ENCODE results near the gene SDC3. TPM values are rescaled to one million over a fixed set of nuclear protein-coding genes. Genes with fewer than 3 reads are reported as not detected.
"Not testable (repeated sequence)": the region's sequence is repeated elsewhere in the genome, so short reads cannot be mapped to it uniquely, and the experiment has no call there.

The SDC3 gene
- total RNA-seq, 1 experiment from 2014 or later = 0.04 TPM

- H3K4me1 ChIP-seq (ENCODE audit: low read length); H2AFZ ChIP-seq (ENCODE audit: low read length); H3K27ac ChIP-seq (ENCODE audit: low read length); H4K20me1 ChIP-seq (ENCODE audit: insufficient read depth, low read depth, low read length); H3K79me2 ChIP-seq (ENCODE audit: low read length); H3K27me3 ChIP-seq (ENCODE audit: low read length); H3K36me3 ChIP-seq (ENCODE audit: insufficient read depth, low read length); H3K9me2 ChIP-seq (replicated peaks; ENCODE audit: insufficient read depth, low read length); H3K4me3 ChIP-seq (ENCODE audit: low read length); H3K9me3 ChIP-seq (ENCODE audit: low read length); DNase-seq; H3K4me2 ChIP-seq (ENCODE audit: low read depth, low read length, poor library complexity, severe bottlenecking); H3K9ac ChIP-seq (ENCODE audit: low read length): not testable (repeated sequence)
Measured at GRCh38 chr1:30868057-30868456, 40.5 kb downstream of the SDC3 start.

- no peaks in the 10 kb centered on the region for H3K9me2 ChIP-seq (replicated peaks; ENCODE audit: insufficient read depth, low read length)
- no peak overlapping the region for H3K4me3 ChIP-seq (ENCODE audit: low read length)
- no peak overlapping the region for H3K9ac ChIP-seq (ENCODE audit: low read length)
- DNase-seq = no peak
- no peaks in the 10 kb centered on the region for H3K27me3 ChIP-seq (ENCODE audit: low read length)
- H2AFZ ChIP-seq (ENCODE audit: low read length) = no peak overlapping the region
- H3K36me3 ChIP-seq (ENCODE audit: insufficient read depth, low read length) = no peaks in the 10 kb centered on the region
- no peaks in the 10 kb centered on the region for H3K4me1 ChIP-seq (ENCODE audit: low read length)
- H4K20me1 ChIP-seq (ENCODE audit: insufficient read depth, low read depth, low read length) = no peaks in the 10 kb centered on the region
- H3K79me2 ChIP-seq (ENCODE audit: low read length) = no peaks in the 10 kb centered on the region
- no peak overlapping the region for H3K27ac ChIP-seq (ENCODE audit: low read length)
- no peaks in the 10 kb centered on the region for H3K9me3 ChIP-seq (ENCODE audit: low read length)
- no peak overlapping the region for H3K4me2 ChIP-seq (ENCODE audit: low read depth, low read length, poor library complexity, severe bottlenecking)
Measured at GRCh38 chr1:30867537-30867936, 41.0 kb downstream of the SDC3 start.

GRCh38 chr1:30866594-30866993, 42.0 kb downstream of the SDC3 start:
- Histone ChIP-seq H3K27ac (ENCODE audit: low read length) (no peak overlapping the region), H3K9me2 (replicated peaks; ENCODE audit: insufficient read depth, low read length) (no peaks in the 10 kb centered on the region), H3K79me2 (ENCODE audit: low read length) (no peaks in the 10 kb centered on the region), H3K27me3 (ENCODE audit: low read length) (no peaks in the 10 kb centered on the region), H2AFZ (ENCODE audit: low read length) (no peak overlapping the region), H3K4me3 (ENCODE audit: low read length) (no peak overlapping the region), H3K9ac (ENCODE audit: low read length) (no peak overlapping the region), H3K36me3 (ENCODE audit: insufficient read depth, low read length) (no peaks in the 10 kb centered on the region), H4K20me1 (ENCODE audit: insufficient read depth, low read depth, low read length) (no peaks in the 10 kb centered on the region), H3K9me3 (ENCODE audit: low read length) (no peaks in the 10 kb centered on the region), H3K4me2 (ENCODE audit: low read depth, low read length, poor library complexity, severe bottlenecking) (no peak overlapping the region), H3K4me1 (ENCODE audit: low read length) (no peaks in the 10 kb centered on the region)
- DNase-seq = no peak

GRCh38 chr1:30864681-30865080, 43.9 kb downstream of the SDC3 start:
- no peak overlapping the region for H3K4me2 ChIP-seq (ENCODE audit: low read depth, low read length, poor library complexity, severe bottlenecking)
- no peaks in the 10 kb centered on the region for H4K20me1 ChIP-seq (ENCODE audit: insufficient read depth, low read depth, low read length)
- no peak overlapping the region for H3K4me3 ChIP-seq (ENCODE audit: low read length)
- H3K4me1 ChIP-seq (ENCODE audit: low read length) = no peaks in the 10 kb centered on the region
- H3K27ac ChIP-seq (ENCODE audit: low read length) = no peak overlapping the region
- DNase-seq = no peak
- no peaks in the 10 kb centered on the region for H3K27me3 ChIP-seq (ENCODE audit: low read length)
- no peak overlapping the region for H2AFZ ChIP-seq (ENCODE audit: low read length)
- no peaks in the 10 kb centered on the region for H3K79me2 ChIP-seq (ENCODE audit: low read length)
- no peaks in the 10 kb centered on the region for H3K36me3 ChIP-seq (ENCODE audit: insufficient read depth, low read length)
- no peaks in the 10 kb centered on the region for H3K9me3 ChIP-seq (ENCODE audit: low read length)
- no peak overlapping the region for H3K9ac ChIP-seq (ENCODE audit: low read length)
- no peaks in the 10 kb centered on the region for H3K9me2 ChIP-seq (replicated peaks; ENCODE audit: insufficient read depth, low read length)

GRCh38 chr1:30863858-30864604, 44.5 kb downstream of the SDC3 start:
- Histone ChIP-seq H3K27me3 (ENCODE audit: low read length) (no peaks in the 10 kb centered on the region), H3K27ac (ENCODE audit: low read length) (no peak overlapping the region), H2AFZ (ENCODE audit: low read length) (no peak overlapping the region), H4K20me1 (ENCODE audit: insufficient read depth, low read depth, low read length) (no peaks in the 10 kb centered on the region), H3K4me2 (ENCODE audit: low read depth, low read length, poor library complexity, severe bottlenecking) (no peak overlapping the region), H3K9me3 (ENCODE audit: low read length) (no peaks in the 10 kb centered on the region), H3K4me3 (ENCODE audit: low read length) (no peak overlapping the region), H3K36me3 (ENCODE audit: insufficient read depth, low read length) (no peaks in the 10 kb centered on the region), H3K79me2 (ENCODE audit: low read length) (no peaks in the 10 kb centered on the region), H3K4me1 (ENCODE audit: low read length) (no peaks in the 10 kb centered on the region), H3K9me2 (replicated peaks; ENCODE audit: insufficient read depth, low read length) (no peaks in the 10 kb centered on the region), H3K9ac (ENCODE audit: low read length) (no peak overlapping the region)
- DNase-seq = no peak

DNA sequence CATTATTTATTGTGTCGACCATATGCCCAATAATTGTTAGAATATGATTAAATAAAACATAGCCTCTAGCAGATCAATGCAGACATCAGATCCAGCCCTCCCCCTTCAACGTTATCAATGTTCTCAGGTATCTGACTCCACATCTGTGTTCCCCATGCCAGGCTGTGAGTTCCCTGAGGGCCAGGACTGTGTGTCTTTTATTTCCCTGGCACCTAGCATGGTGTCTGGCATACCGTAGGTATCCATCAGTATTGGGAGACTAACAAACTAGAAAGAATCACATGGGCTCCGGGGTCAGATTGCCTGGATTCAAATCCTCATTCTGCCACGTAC, 48.3 kb downstream of the SDC3 start:
- no peak for DNase-seq

GRCh38 chr1:30857964-30858363, 50.6 kb downstream of the SDC3 start:
- Histone ChIP-seq H4K20me1 (ENCODE audit: insufficient read depth, low read depth, low read length) (no peaks in the 10 kb centered on the region), H3K4me1 (ENCODE audit: low read length) (peaks cover 16% of the 10 kb centered on the region), H3K9me2 (replicated peaks; ENCODE audit: insufficient read depth, low read length) (no peaks in the 10 kb centered on the region), H3K36me3 (ENCODE audit: insufficient read depth, low read length) (no peaks in the 10 kb centered on the region), H3K4me3 (ENCODE audit: low read length) (no peak overlapping the region), H3K9me3 (ENCODE audit: low read length) (no peaks in the 10 kb centered on the region), H3K9ac (ENCODE audit: low read length) (no peak overlapping the region), H3K27ac (ENCODE audit: low read length) (no peak overlapping the region), H3K79me2 (ENCODE audit: low read length) (no peaks in the 10 kb centered on the region), H2AFZ (ENCODE audit: low read length) (no peak overlapping the region), H3K27me3 (ENCODE audit: low read length) (no peaks in the 10 kb centered on the region), H3K4me2 (ENCODE audit: low read depth, low read length, poor library complexity, severe bottlenecking) (no peak overlapping the region)
- no peak for DNase-seq

More for the DNA sequence above, 48.3 kb downstream of the SDC3 start:
- H3K4me3 ChIP-seq (ENCODE audit: low read length) = no peak overlapping the region
- H3K9ac ChIP-seq (ENCODE audit: low read length) = no peak overlapping the region
- H3K36me3 ChIP-seq (ENCODE audit: insufficient read depth, low read length) = no peaks in the 10 kb centered on the region
- no peaks in the 10 kb centered on the region for H4K20me1 ChIP-seq (ENCODE audit: insufficient read depth, low read depth, low read length)
- H3K27ac ChIP-seq (ENCODE audit: low read length) = no peak overlapping the region
- H3K27me3 ChIP-seq (ENCODE audit: low read length) = no peaks in the 10 kb centered on the region
- no peaks in the 10 kb centered on the region for H3K9me3 ChIP-seq (ENCODE audit: low read length)
- no peak overlapping the region for H3K4me2 ChIP-seq (ENCODE audit: low read depth, low read length, poor library complexity, severe bottlenecking)
- peaks cover 8% of the 10 kb centered on the region for H3K4me1 ChIP-seq (ENCODE audit: low read length)
- H2AFZ ChIP-seq (ENCODE audit: low read length) = no peak overlapping the region
- no peaks in the 10 kb centered on the region for H3K79me2 ChIP-seq (ENCODE audit: low read length)
- H3K9me2 ChIP-seq (replicated peaks; ENCODE audit: insufficient read depth, low read length) = no peaks in the 10 kb centered on the region

DNA sequence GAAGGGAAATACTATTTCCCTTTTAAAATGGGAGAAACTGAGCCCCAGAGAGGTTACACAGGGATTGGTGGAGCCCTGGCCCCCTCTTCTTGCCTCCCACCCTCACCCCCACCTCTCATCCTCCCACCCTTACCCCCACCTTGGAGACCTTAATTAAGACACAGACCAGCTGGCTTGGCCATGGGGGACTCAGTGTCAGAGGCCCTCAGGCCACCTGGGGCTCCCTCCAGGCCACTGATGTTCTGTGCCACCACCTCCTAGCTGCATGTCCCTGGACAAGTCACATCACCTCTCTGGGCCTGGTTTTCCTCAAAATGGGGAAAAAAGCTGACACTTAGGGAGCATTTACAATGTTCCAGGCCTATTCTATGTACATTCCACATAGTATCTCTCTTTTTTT, 51.5 kb downstream of the SDC3 start:
- H3K9me3 ChIP-seq (ENCODE audit: low read length) = no peaks in the 10 kb centered on the region
- no peak overlapping the region for H2AFZ ChIP-seq (ENCODE audit: low read length)
- H3K4me3 ChIP-seq (ENCODE audit: low read length) = no peak overlapping the region
- no peaks in the 10 kb centered on the region for H3K9me2 ChIP-seq (replicated peaks; ENCODE audit: insufficient read depth, low read length)
- peaks cover 16% of the 10 kb centered on the region for H3K4me1 ChIP-seq (ENCODE audit: low read length)
- H3K27ac ChIP-seq (ENCODE audit: low read length) = no peak overlapping the region
- H3K4me2 ChIP-seq (ENCODE audit: low read depth, low read length, poor library complexity, severe bottlenecking) = no peak overlapping the region
- H3K79me2 ChIP-seq (ENCODE audit: low read length) = no peaks in the 10 kb centered on the region
- no peak overlapping the region for H3K9ac ChIP-seq (ENCODE audit: low read length)
- H3K36me3 ChIP-seq (ENCODE audit: insufficient read depth, low read length) = no peaks in the 10 kb centered on the region
- H3K27me3 ChIP-seq (ENCODE audit: low read length) = no peaks in the 10 kb centered on the region
- DNase-seq = no peak
- H4K20me1 ChIP-seq (ENCODE audit: insufficient read depth, low read depth, low read length) = no peaks in the 10 kb centered on the region

Data from Karpas-422 (cell line).